Ovary (tissue), 9 donors: Measurements from ENCODE around the gene CDK3. TPM values are rescaled to one million over a fixed set of nuclear protein-coding genes. Genes with fewer than 3 reads are reported as not detected.

Source experiments
- DNase-seq, 5 donors: peaks; one replicate each; pipeline ENCODE4 v3.0.0-alpha.2; 2019 to 2020
- H3K27ac ChIP-seq, 2 donors: fragments of 200-600 bp; one replicate each; pipeline versions ENCODE4 v1.5.1 to v1.8.0; 2019 to 2022
- H3K27me3 ChIP-seq: fragments of 200-600 bp; one replicate; pipeline ENCODE4 v1.8.0; 2022
- H3K36me3 ChIP-seq: fragments of 200-600 bp; sonication (generic); one replicate; pipeline ENCODE4 v1.5.1; 2019
- H3K4me1 ChIP-seq: one replicate; pipeline ENCODE4 v1.8.1; 2013; ENCODE audit warnings: mild to moderate bottlenecking, moderate library complexity; ENCODE audit not compliant: insufficient read depth
- H3K4me3 ChIP-seq: fragments of 200-600 bp; sonication (generic); one replicate; pipeline ENCODE4 v1.5.1; 2017
- H3K9me3 ChIP-seq, 2 donors: fragments of 200-600 bp in 1 of 2; sonication (generic) in 1 of 2; one replicate each; pipeline versions ENCODE4 v1.5.1 to v1.8.1; 2013 to 2019; ENCODE audit warnings: mild to moderate bottlenecking in 1 of 2, moderate library complexity in 1 of 2
- CTCF ChIP-seq, 3 donors: fragments of 450-650 bp in 2 of 3; fragments of 200-600 bp in 1 of 3; IDR thresholded peaks; one replicate each; pipeline versions ENCODE4 v1.5.1 to v1.8.0; 2016 to 2022; ENCODE audit warnings: antibody characterized with exemption in 3 of 3, mild to moderate bottlenecking in 1 of 3
- EP300 ChIP-seq: sonication (generic); formaldehyde crosslinking; IDR thresholded peaks from one replicate; pipeline ENCODE4 v1.6.1; 2017; ENCODE audit warnings: antibody characterized with exemption
- POLR2A ChIP-seq: fragments of 450-650 bp; IDR thresholded peaks from one replicate; pipeline ENCODE4 v1.6.1; 2017; ENCODE audit warnings: antibody characterized with exemption, mild to moderate bottlenecking, moderate library complexity
- WGBS, 3 donors: extraction: QIAGEN DNeasy Blood & Tissue Kit in 1 of 3; methylation state at CpG; one replicate each; pipeline versions ENCODE4 v1.1.5 to v1.1.7; 2013 to 2017; 5-methylcytosine and 5-hydroxymethylcytosine counted together
- intact Hi-C, 4 donors: fragments of 100-400 bp; cut with DNase I; formaldehyde crosslinking; loops; one replicate each; pipeline versions ENCODE4 v1.11.0 to v1.15.1; 2022 to 2023
- polyA plus RNA-seq, 2 donors: library from polyadenylated mRNA; stranded (reverse); fragments of 200-250 nt in 1 of 2; fragments of 350-450 nt in 1 of 2; fragmentation: Illumina TruSeq in 1 of 2; extraction: RNeasy Lipid Tissue Mini Kit (QIAGEN cat#74804) in 1 of 2; gene quantifications; one replicate each; pipeline ENCODE4 v1.2.3, GENCODE V29; 2013 to 2014
- total RNA-seq, 7 donors: library from RNA; depleted of rRNA in 2 of 7; stranded (reverse); fragments of >200 nt in 2 of 7; fragmentation: NEBNext Ultra II Directional in 3 of 7; extraction: Animal tissue kit (Norgen Biotek cat#: 25700) in 3 of 7; gene quantifications; one replicate each; pipeline versions ENCODE4 v1.1.0 to v1.2.4, GENCODE V29; 2016 to 2023
- donor health status: DM: no; HTN: no; CAD: no; lungs with moderate emphysema.
- donor health status: DM: no; HTN: no; CAD: no.
- donor health status: Bipolar disorder and iron deficiency.
- donor health status: DM: yes; HTN: yes; CAD: no.
- donor health status: DM: no; HTN: no; CAD: no.
- donor health status: DM: yes; HTN: yes; CAD: no.

CDK3 gene
- total and polyA plus RNA-seq, 9 donors: 1.3 to 10.8 (median 5.5) TPM

DNA sequence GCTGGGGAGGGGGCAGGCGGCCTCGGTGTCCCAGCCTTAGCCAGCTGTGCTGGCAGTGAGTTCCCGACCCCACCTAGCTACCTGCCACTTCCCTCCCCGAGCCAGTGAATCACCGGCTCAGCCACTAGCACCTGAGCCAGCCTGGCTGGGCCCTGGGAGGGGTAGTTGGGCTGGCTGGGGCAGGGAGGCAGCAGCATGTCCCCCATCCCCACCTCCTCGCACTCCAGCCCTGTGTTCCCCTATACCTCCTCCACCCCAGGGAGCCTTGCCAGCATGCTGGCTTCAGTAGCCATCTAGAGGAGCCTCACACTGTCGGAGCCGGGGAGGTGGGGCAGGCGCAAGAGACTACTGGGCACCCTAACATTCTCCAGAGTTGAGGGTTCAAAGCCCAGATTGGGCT lies 23.7 kb downstream of the CDK3 start:
- no peaks in the 10 kb centered on the region for H3K36me3 ChIP-seq
- intact Hi-C loops: no loop called here
- TF ChIP-seq POLR2A (no peak), EP300 (no peak)
- H3K4me3 ChIP-seq: no peak overlapping the region
- H3K9me3 ChIP-seq: no peaks in the 10 kb centered on the region
- no peak overlapping the region for H3K27ac ChIP-seq
- no peaks in the 10 kb centered on the region for H3K4me1 ChIP-seq
- WGBS, 3 donors: 79 to 94% (median 84%) methylated on average over 7 to 9 of the region's 9 CpGs
- H3K27me3 ChIP-seq: no peaks in the 10 kb centered on the region
- DNase-seq: no peak

GRCh38 chr17:76025294-76025693 lies 24.6 kb downstream of the CDK3 start:
- no peak overlapping the region for H3K27ac ChIP-seq
- intact Hi-C loops: no loop called here
- 86 to 87% (median 86%) methylated on average over 12 of the region's 12 CpGs for WGBS, 3 donors
- H3K4me1 ChIP-seq: no peaks in the 10 kb centered on the region
- H3K9me3 ChIP-seq: no peaks in the 10 kb centered on the region
- H3K36me3 ChIP-seq: no peaks in the 10 kb centered on the region
- H3K4me3 ChIP-seq: no peak overlapping the region
- H3K27me3 ChIP-seq: no peaks in the 10 kb centered on the region
- no peak for DNase-seq
- TF ChIP-seq CTCF (IDR thresholded peaks at IDR 0.05): no peak
- TF ChIP-seq POLR2A: no peak
- TF ChIP-seq EP300: no peak

GRCh38 chr17:76026714-76027158 lies 26.1 kb downstream of the CDK3 start:
- Histone ChIP-seq H3K36me3 (no peaks in the 10 kb centered on the region), H3K27me3 (no peaks in the 10 kb centered on the region), H3K27ac (no peak overlapping the region), H3K4me1 (no peaks in the 10 kb centered on the region), H3K4me3 (no peak overlapping the region), H3K9me3 (no peaks in the 10 kb centered on the region)
- intact Hi-C loops: no loop called here
- 66 to 71% (median 67%) methylated on average over 10 to 15 of the region's 15 CpGs for WGBS, 3 donors
- no peak for DNase-seq
- TF ChIP-seq POLR2A: no peak
- no peak for TF ChIP-seq CTCF (IDR thresholded peaks at IDR 0.05)
- TF ChIP-seq EP300: no peak

GRCh38 chr17:76027159-76027839 lies 26.6 kb downstream of the CDK3 start, which contains the start of gene EVPL:
TSS of gene EVPL (minus strand) at chr17:76027306. CDS start at chr17:76027198, 108 bp downstream.
- no peaks in the 10 kb centered on the region for H3K27me3 ChIP-seq
- no peak within 1 kb of the TSS for H3K27ac ChIP-seq
- 83 to 86% (median 83%) methylated on average over 21 to 24 of the region's 24 CpGs for WGBS, 3 donors
- no peak for DNase-seq
- H3K36me3 ChIP-seq: no peaks in the 10 kb centered on the region
- no peaks in the 10 kb centered on the region for H3K4me1 ChIP-seq
- H3K4me3 ChIP-seq: peak within 1 kb of the TSS; percentile 18
- no peaks in the 10 kb centered on the region for H3K9me3 ChIP-seq
- intact Hi-C loops: no loop called here
- no peak for TF ChIP-seq POLR2A
- no peak for TF ChIP-seq CTCF (IDR thresholded peaks at IDR 0.05)
- no peak for TF ChIP-seq EP300

GRCh38 chr17:76032073-76032779 lies 31.6 kb downstream of the CDK3 start:
- H3K9me3 ChIP-seq: no peaks in the 10 kb centered on the region
- WGBS, 3 donors: 90 to 91% (median 91%) methylated on average over 20 of the region's 20 CpGs
- TF ChIP-seq POLR2A: no peak
- no peak for TF ChIP-seq CTCF (IDR thresholded peaks at IDR 0.05)
- TF ChIP-seq EP300: no peak
- no peaks in the 10 kb centered on the region for H3K36me3 ChIP-seq
- intact Hi-C loops: no loop called here
- H3K4me1 ChIP-seq: peaks cover 12% of the 10 kb centered on the region
- no peak for DNase-seq
- no peaks in the 10 kb centered on the region for H3K27me3 ChIP-seq
- no peak overlapping the region for H3K27ac ChIP-seq
- H3K4me3 ChIP-seq: no peak overlapping the region
